Endodermal cell (in vitro differentiated cells): ENCODE results near the gene TSHZ2. TPM values are rescaled to one million over a fixed set of nuclear protein-coding genes. Genes with fewer than 3 reads are reported as not detected.

Experiments
- DNase-seq: peaks from one replicate; pipeline ENCODE4 v3.0.0-alpha.2; 2017
- H3K27ac ChIP-seq: 2 replicates; pipeline ENCODE4 v1.5.1; 2013; ENCODE audit warnings: mild to moderate bottlenecking, low read depth, low read length, moderate library complexity
- H3K27me3 ChIP-seq: 2 replicates; pipeline ENCODE4 v1.6.1; 2013; ENCODE audit warnings: mild to moderate bottlenecking, low read length, moderate library complexity; ENCODE audit not compliant: insufficient read depth, control insufficient read depth, poor library complexity, severe bottlenecking
- H3K36me3 ChIP-seq: 2 replicates; pipeline ENCODE4 v1.7.0; 2013; ENCODE audit warnings: mild to moderate bottlenecking, low read length, moderate library complexity; ENCODE audit not compliant: control insufficient read depth, insufficient read depth
- H3K4me1 ChIP-seq: one replicate; pipeline ENCODE4 v1.7.0; 2013; ENCODE audit warnings: low read length; ENCODE audit not compliant: control insufficient read depth, insufficient read depth
- H3K4me3 ChIP-seq: 2 replicates; pipeline ENCODE4 v1.5.1; 2013; ENCODE audit warnings: mild to moderate bottlenecking, low read length, moderate library complexity
- H3K9ac ChIP-seq: 2 replicates; pipeline ENCODE4 v1.6.1; 2013; ENCODE audit warnings: mild to moderate bottlenecking, low read length, moderate library complexity; ENCODE audit not compliant: poor library complexity, severe bottlenecking; ENCODE audit errors: extremely low read depth
- H3K9me3 ChIP-seq: 2 replicates; pipeline ENCODE4 v1.6.1; 2013; ENCODE audit warnings: mild to moderate bottlenecking, low read length, moderate library complexity; ENCODE audit not compliant: control insufficient read depth
- H3K27ac Mint-ChIP-seq: 2 replicates; pipeline ENCODE4 v1.8.0; 2020; ENCODE audit warnings: mixed read lengths
- H3K27me3 Mint-ChIP-seq: 2 replicates; pipeline ENCODE4 v1.8.0; 2021; ENCODE audit warnings: mild to moderate bottlenecking, mixed read lengths; ENCODE audit not compliant: insufficient read depth
- H3K36me3 Mint-ChIP-seq: 2 replicates; pipeline ENCODE4 v1.8.0; 2020; ENCODE audit warnings: low read depth, mixed read lengths
- H3K4me1 Mint-ChIP-seq: 2 replicates; pipeline ENCODE4 v1.8.0; 2020; ENCODE audit warnings: mixed read lengths
- H3K4me3 Mint-ChIP-seq: 2 replicates; pipeline ENCODE4 v1.8.0; 2020; ENCODE audit warnings: mild to moderate bottlenecking, moderate library complexity, mixed read lengths
- H3K9me3 Mint-ChIP-seq: 2 replicates; pipeline ENCODE4 v1.8.0; 2020; ENCODE audit warnings: mild to moderate bottlenecking, mixed read lengths
- CTCF ChIP-seq: fragments of 200-600 bp; sonication (generic); conservative IDR thresholded peaks from 2 replicates; pipeline ENCODE4 v1.5.0; 2021; ENCODE audit warnings: antibody characterized with exemption, mild to moderate bottlenecking
- WGBS, 2 experiments: methylation state at CpG; one replicate each; pipeline versions ENCODE4 v1.1.5 to v1.1.7; 2013; ENCODE audit warnings: missing lambda C conversion rate in 2 of 2, mixed read lengths in 1 of 2; ENCODE audit not compliant: insufficient coverage in 1 of 2, insufficient read length in 1 of 2; 5-methylcytosine and 5-hydroxymethylcytosine counted together
- total RNA-seq, 2 donors: library from RNA; stranded (reverse); fragmentation: NEBNext Ultra II Directional in 1 of 2; extraction: Animal tissue kit (Norgen Biotek cat#: 25700) in 1 of 2; gene quantifications; 2 replicates in 1 of 2; 3 replicates in 1 of 2; pipeline ENCODE4 v1.2.1, GENCODE V29; 2021

TSHZ2 gene
- total RNA-seq, 2 donors from 2014 or later, result 0.07 to 0.31 TPM

GRCh38 chr20:53245574-53245973 is 273.4 kb downstream of the TSHZ2 start:
- no peak for DNase-seq
- Histone ChIP-seq H3K4me1 (no peaks in the 10 kb centered on the region), H3K9me3 (no peaks in the 10 kb centered on the region), H3K27ac (no peak overlapping the region), H3K9ac (no peak overlapping the region), H3K36me3 (no peaks in the 10 kb centered on the region), H3K4me3 (no peak overlapping the region), H3K27me3 (no peaks in the 10 kb centered on the region)
- Mint-ChIP-seq H3K9me3 (no peaks in the 10 kb centered on the region), H3K36me3 (no peaks in the 10 kb centered on the region), H3K27me3 (no peaks in the 10 kb centered on the region), H3K4me1 (no peaks in the 10 kb centered on the region), H3K4me3 (no peak overlapping the region), H3K27ac (no peak overlapping the region)
- WGBS, 2 experiments, result 100% methylated on average over 1 of the region's 1 CpG
- TF ChIP-seq CTCF, result no peak

GRCh38 chr20:53247468-53248103 is 275.4 kb downstream of the TSHZ2 start:
- TF ChIP-seq CTCF, result no peak
- Mint-ChIP-seq H3K27me3 (no peaks in the 10 kb centered on the region), H3K36me3 (no peaks in the 10 kb centered on the region)

GRCh38 chr20:53250456-53250855 is 278.3 kb downstream of the TSHZ2 start:
- no peaks in the 10 kb centered on the region for H3K27me3 ChIP-seq
- H3K36me3 ChIP-seq, result no peaks in the 10 kb centered on the region
- H3K27ac Mint-ChIP-seq, result no peak overlapping the region
- no peaks in the 10 kb centered on the region for H3K4me1 Mint-ChIP-seq
- H3K27me3 Mint-ChIP-seq, result no peaks in the 10 kb centered on the region
- H3K4me3 ChIP-seq, result no peak overlapping the region
- no peaks in the 10 kb centered on the region for H3K36me3 Mint-ChIP-seq
- H3K9ac ChIP-seq, result no peak overlapping the region
- no peaks in the 10 kb centered on the region for H3K4me1 ChIP-seq
- no peak for DNase-seq
- H3K4me3 Mint-ChIP-seq, result no peak overlapping the region
- H3K27ac ChIP-seq, result no peak overlapping the region
- peaks cover 2% of the 10 kb centered on the region for H3K9me3 Mint-ChIP-seq
- TF ChIP-seq CTCF, result no peak
- no peaks in the 10 kb centered on the region for H3K9me3 ChIP-seq
- 68 to 86% methylated on average over 2 to 4 of the region's 4 CpGs for WGBS, 2 experiments

More at GRCh38 chr20:53247468-53248103, 275.4 kb downstream of the TSHZ2 start:
- Histone ChIP-seq H3K36me3 (no peaks in the 10 kb centered on the region), H3K27me3 (no peaks in the 10 kb centered on the region), H3K27ac (no peak overlapping the region), H3K9ac (no peak overlapping the region), H3K4me3 (no peak overlapping the region), H3K4me1 (no peaks in the 10 kb centered on the region), H3K9me3 (no peaks in the 10 kb centered on the region)
- Mint-ChIP-seq H3K9me3 (no peaks in the 10 kb centered on the region), H3K4me1 (no peaks in the 10 kb centered on the region), H3K4me3 (no peak overlapping the region), H3K27ac (no peak overlapping the region)
- no peak for DNase-seq
- 93 to 97% methylated on average over 8 to 9 of the region's 9 CpGs for WGBS, 2 experiments
